Erythroblast (primary cell): ENCODE data around the gene SNX24.

Source experiments
- GATA1 ChIP-seq: IDR thresholded peaks from 2 replicates; pipeline ENCODE4 v1.6.1; 2011; ENCODE audit warnings: low read depth, mild to moderate bottlenecking, control low read depth, low read length, moderate library complexity
- POLR2A ChIP-seq: IDR thresholded peaks from 2 replicates; pipeline ENCODE4 v1.6.1; 2011; ENCODE audit warnings: mild to moderate bottlenecking, low read length

DNA sequence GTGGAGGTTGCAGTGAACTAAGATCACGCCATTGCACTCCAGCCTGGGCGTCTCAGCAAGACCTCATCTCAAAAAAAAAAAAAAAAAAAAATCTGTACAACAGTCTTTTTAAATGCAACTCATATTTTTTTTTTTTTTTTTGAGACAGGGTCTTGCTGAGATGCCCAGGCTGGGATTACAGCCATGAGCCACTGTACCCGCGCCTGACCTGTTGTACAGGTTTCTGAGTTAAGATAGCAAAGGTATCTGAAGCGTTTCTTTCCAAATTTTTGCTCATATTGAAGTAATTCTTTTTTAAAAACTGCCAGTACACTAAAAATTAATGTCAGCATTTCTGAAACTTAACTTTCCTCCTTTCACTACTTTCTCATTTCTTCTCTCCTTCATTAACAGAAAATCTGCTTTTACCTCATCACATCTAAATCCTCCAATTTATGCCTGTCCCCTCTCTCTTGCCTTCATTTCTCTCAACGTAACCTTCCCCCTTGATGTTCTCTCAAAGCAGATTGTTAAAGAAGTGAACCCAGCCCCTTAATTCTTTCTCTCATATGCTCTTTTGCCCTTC is 3.3 kb upstream of the SNX24 start:
- no peak for TF ChIP-seq POLR2A
- no peak for TF ChIP-seq GATA1
